HG03196 (cell line): ENCODE measurements around the gene GNRH2.
"Not testable (repeated sequence)": the region's sequence is repeated elsewhere in the genome, so short reads cannot be mapped to it uniquely, and the experiment has no call there.

Experiments used
- ATAC-seq: cut with Tn5 transposase; IDR thresholded peaks from one replicate; pipeline ENCODE4 v1.9.1; 2021; ENCODE audit not compliant: unreplicated experiment

The GNRH2 gene

DNA sequence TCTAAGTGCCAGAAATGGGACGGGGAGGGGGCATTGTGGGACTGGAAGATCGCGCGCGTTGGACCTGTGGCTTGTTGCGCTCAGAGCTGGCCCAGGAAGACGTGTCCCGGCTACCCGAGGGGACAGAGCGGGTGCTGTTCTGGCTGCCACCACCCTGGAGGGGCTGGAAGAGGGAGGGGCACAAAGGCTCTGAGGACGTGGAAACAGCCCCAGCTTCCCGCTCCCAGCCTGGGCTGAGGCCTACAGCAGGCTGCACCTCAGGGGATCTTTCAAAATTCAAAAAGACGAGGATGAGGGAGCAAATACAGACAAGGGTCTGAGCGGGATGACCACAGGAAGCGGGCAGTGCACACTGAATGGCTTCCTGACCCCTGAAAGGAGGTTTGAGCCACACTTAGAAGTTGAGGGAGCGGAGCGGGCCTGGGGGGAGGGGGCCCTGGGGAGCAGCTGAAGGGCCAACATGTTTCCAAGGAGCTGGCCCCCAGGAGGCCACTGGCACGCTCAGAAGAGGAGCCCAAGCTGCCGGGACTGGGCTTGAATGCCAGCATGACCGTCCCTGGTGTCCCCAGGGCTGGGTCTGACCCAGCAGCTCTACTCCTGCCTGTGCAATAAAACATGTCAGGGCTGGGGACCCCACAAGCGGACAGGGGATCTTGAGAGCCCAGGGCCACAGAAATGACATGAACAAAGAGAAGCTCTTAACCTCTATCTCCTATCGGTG lies 29.3 kb downstream of the GNRH2 start:
- no peak for ATAC-seq

GRCh38 chr20:3073251-3073643 lies 29.8 kb downstream of the GNRH2 start:
- not testable (repeated sequence) for ATAC-seq

DNA sequence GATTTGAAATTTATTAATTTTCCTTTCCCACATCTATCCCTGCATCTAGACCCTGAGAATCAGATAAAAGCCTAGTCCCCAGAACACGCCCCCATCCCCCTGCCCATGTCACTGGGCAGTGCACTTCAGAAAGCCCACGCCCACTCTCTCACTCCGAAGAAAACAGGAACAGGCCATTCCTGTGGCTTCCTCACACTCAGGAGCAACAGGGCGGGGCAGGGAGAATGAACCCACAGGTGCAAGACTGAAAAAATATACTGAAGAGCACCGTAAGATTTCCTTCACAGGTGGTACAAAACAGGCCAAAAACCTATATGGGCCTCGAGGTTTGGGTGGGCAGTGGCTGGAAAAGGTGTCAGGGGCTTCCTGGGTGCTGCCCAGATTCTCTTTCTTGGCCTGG lies 31.4 kb downstream of the GNRH2 start:
- no peak for ATAC-seq

- ATAC-seq: not testable (repeated sequence)
These were observed 31.9 kb downstream of the GNRH2 start for GRCh38 chr20:3075315-3075714.

DNA sequence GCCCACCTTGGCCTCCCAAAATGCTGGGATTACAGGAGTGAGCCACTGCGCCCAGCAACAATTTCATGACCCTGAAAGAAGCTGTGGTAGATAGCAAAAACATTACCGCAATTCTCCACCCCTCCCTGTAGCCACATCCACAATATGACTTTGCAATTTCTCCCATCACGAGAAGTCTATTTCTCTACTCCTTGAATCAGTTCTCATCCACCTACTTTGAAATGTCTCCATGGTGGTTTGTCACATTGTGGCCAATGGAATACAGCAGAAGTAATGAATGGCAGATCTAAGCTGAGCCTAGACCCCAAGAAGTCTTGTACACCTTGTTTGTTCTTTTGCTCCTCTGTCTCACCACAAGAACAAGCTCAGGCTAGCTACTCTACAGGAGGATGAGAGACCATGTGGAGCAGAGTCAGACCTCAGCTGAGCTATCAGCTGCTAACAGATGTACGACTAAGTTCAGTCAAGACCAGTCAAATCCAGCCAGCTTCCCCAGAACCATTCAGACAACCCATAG lies 34.3 kb downstream of the GNRH2 start:
- no peak for ATAC-seq

GRCh38 chr20:3080939-3081388 lies 37.5 kb downstream of the GNRH2 start:
- no peak for ATAC-seq

- ATAC-seq: no peak
These were observed 38.2 kb downstream of the GNRH2 start for GRCh38 chr20:3081641-3082040.

DNA sequence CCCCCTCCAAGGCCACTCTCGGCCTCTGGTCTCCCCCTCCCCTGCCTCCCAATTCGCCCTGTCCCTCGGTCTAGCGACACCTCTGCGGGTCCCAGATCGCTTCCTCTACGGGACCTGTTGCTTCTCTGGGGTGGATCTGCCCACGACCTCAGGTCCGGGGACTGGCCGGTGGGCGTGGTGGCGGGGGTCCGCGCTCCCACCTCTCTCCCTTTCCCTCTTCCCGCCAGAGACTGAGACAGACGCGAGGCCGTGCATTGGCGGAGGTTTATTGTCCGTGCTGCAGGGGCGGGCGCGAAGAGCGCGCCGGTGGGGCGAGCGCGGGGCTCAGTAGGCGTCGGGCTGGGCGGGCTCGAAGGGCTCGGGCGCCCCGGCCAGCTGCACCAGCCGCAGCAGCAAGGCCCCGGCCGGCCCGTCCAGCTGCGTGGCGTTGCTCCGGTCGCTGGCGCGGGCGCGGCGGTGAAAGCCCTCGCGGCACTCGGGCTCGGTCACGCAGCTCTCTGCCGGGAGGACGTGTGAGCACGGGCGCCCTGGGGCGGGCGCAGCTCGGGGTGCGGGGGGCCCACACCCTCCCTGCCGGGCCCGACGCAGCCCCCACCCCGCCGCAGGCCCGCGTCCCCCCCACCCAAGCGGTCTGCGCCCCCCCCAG lies 39.0 kb downstream of the GNRH2 start:
- no peak for ATAC-seq

- ATAC-seq: no peak
These were observed 39.8 kb downstream of the GNRH2 start for GRCh38 chr20:3082955-3083952.

DNA sequence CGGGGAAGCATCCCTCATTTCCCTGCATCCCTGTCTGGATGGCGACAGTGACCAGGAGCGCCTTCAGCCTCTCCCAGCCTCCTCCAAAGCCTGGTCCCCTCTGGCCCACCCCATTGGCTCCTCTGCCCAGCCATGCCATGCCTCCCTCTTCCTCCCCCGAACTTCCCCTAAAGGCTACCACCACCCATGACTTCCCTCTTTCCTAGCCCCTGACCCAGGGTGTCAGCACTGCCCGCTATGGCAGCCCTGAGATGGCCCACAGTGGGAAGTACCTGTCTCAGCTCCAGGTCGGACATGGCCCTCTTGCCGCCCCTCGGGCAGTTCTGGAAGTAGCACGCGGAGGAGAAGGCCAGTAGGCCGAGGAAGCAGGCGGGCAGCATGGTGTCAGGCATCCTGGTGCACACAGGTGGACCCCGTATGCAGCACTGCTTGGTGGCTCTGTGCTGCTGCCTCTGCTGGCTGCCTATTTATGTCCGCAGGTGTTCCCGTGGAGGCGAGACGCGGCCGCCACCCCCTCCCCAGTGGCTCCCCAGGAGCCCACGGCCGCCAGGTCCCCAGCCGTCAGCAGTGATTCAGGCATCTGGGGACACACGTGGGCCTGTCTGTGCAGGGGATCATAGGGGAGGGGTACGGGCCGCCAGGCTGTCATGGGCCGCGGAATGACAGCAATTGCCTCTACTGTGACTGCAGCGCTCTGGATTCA lies 41.0 kb downstream of the GNRH2 start, which contains the start of gene AVP:
Gene AVP, minus strand, starts transcription at position 442 of the 703 bp plus-strand sequence. Its CDS starts 50 bp downstream, at position 392.
- no peak for ATAC-seq

DNA sequence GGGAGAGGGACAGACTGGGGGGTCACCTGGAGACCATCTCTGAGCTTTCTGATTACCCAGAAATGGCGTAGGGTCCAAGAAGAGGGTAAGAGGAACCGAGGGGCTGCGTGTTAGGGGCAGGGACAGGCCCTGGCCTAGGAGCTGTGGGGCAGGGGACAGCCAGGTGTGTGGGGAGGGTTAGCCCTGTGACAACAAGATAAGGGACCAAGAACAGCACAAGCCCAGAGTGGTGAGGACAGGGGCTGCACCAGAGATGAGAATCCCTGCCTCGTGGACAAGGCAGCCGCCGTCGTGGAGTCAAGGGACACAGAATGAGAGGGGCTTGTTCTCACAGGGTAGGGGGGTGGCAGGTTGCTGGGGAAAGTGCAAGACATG lies 41.6 kb downstream of the GNRH2 start:
- ATAC-seq: no peak

GRCh38 chr20:3085571-3086072 lies 42.2 kb downstream of the GNRH2 start:
- no peak for ATAC-seq

GRCh38 chr20:3088031-3088430 lies 44.6 kb downstream of the GNRH2 start:
- ATAC-seq: no peak

GRCh38 chr20:3090565-3090964 lies 47.1 kb downstream of the GNRH2 start:
- ATAC-seq: no peak

- no peak for ATAC-seq
These were observed 49.4 kb downstream of the GNRH2 start for GRCh38 chr20:3092611-3093379.

GRCh38 chr20:3093861-3094361 lies 50.5 kb downstream of the GNRH2 start:
- ATAC-seq: no peak

- no peak for ATAC-seq
These were observed 51.6 kb downstream of the GNRH2 start for GRCh38 chr20:3094848-3095629.
